ENCODE data around the gene UFSP2. TPM values are rescaled to one million over a fixed set of nuclear protein-coding genes. Genes with fewer than 3 reads are reported as not detected.

The UFSP2 gene
- total RNA-seq, 4 donors from 2014 or later = 36.0 to 63.7 (median 51.9) TPM

- no peak overlapping the region for H3K4me3 ChIP-seq
- no peak for ATAC-seq
- no peaks in the 10 kb centered on the region for H3K27me3 ChIP-seq
- peaks cover 0 to 53% of the 10 kb centered on the region in 2 donors for H3K36me3 ChIP-seq
- 69 to 82% methylated on average over 7 of the region's 7 CpGs for WGBS, 2 donors (ENCODE audit: low coverage in 1 of 2)
- no peaks in the 10 kb centered on the region for H3K4me1 ChIP-seq
- H3K9me3 ChIP-seq = no peaks in the 10 kb centered on the region
- no peak overlapping the region for H3K27ac ChIP-seq
- TF ChIP-seq EP300 (IDR thresholded peaks at IDR 0.05) (no peak), POLR2AphosphoS5 (IDR thresholded peaks at IDR 0.05) (no peak), POLR2A (IDR thresholded peaks at IDR 0.05) (no peak)
- TF ChIP-seq, protein P1, sequence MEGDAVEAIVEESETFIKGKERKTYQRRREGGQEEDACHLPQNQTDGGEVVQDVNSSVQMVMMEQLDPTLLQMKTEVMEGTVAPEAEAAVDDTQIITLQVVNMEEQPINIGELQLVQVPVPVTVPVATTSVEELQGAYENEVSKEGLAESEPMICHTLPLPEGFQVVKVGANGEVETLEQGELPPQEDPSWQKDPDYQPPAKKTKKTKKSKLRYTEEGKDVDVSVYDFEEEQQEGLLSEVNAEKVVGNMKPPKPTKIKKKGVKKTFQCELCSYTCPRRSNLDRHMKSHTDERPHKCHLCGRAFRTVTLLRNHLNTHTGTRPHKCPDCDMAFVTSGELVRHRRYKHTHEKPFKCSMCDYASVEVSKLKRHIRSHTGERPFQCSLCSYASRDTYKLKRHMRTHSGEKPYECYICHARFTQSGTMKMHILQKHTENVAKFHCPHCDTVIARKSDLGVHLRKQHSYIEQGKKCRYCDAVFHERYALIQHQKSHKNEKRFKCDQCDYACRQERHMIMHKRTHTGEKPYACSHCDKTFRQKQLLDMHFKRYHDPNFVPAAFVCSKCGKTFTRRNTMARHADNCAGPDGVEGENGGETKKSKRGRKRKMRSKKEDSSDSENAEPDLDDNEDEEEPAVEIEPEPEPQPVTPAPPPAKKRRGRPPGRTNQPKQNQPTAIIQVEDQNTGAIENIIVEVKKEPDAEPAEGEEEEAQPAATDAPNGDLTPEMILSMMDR (IDR thresholded peaks at IDR 0.05) = no peak
These were observed 67.9 kb downstream of the UFSP2 start for GRCh38 chr4:185357733-185358440.

DNA sequence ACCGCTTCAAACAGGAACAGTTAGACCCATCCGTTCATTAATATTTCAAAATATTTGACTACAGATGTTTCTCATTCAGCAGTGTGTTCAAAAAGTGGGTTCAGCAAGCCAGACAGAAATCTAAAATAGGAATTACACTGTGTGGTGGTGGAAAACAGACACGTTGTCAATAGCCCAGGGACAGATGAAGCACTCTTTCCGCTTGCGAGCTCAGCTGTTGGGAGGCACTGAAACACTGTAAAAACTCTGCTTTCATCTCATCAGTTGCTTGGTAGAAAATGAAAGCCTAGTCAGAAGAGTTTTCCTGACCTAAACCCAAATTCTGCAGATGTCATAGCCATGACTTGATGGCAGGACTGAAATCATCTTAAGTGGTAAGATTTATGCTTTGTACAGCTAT lies 68.6 kb downstream of the UFSP2 start:
- peaks cover 0 to 55% of the 10 kb centered on the region in 2 donors for H3K36me3 ChIP-seq
- WGBS, 2 donors (ENCODE audit: low coverage in 1 of 2) = 65 to 80% methylated on average over 5 of the region's 5 CpGs
- H3K4me1 ChIP-seq = no peaks in the 10 kb centered on the region
- no peak overlapping the region for H3K27ac ChIP-seq
- TF ChIP-seq EP300 (IDR thresholded peaks at IDR 0.05) (no peak), POLR2AphosphoS5 (IDR thresholded peaks at IDR 0.05) (no peak), POLR2A (IDR thresholded peaks at IDR 0.05) (no peak)
- TF ChIP-seq, protein P1 (IDR thresholded peaks at IDR 0.05) = no peak
- no peak overlapping the region for H3K4me3 ChIP-seq
- H3K27me3 ChIP-seq = no peaks in the 10 kb centered on the region
- ATAC-seq = no peak
- H3K9me3 ChIP-seq = no peaks in the 10 kb centered on the region

GRCh38 chr4:185352741-185353140 lies 73.0 kb downstream of the UFSP2 start:
- ATAC-seq = no peak
- no peak overlapping the region for H3K27ac ChIP-seq
- peaks cover 0 to 76% of the 10 kb centered on the region in 2 donors for H3K36me3 ChIP-seq
- H3K4me3 ChIP-seq = no peak overlapping the region
- no peaks in the 10 kb centered on the region for H3K27me3 ChIP-seq
- WGBS, 2 donors (ENCODE audit: low coverage in 1 of 2) = 100% methylated on average over 1 to 2 of the region's 2 CpGs
- H3K4me1 ChIP-seq = no peaks in the 10 kb centered on the region
- H3K9me3 ChIP-seq = no peaks in the 10 kb centered on the region
- no peak for TF ChIP-seq POLR2A (IDR thresholded peaks at IDR 0.05)
- TF ChIP-seq, protein P1 (IDR thresholded peaks at IDR 0.05) = no peak
- TF ChIP-seq EP300 (IDR thresholded peaks at IDR 0.05) = no peak
- no peak for TF ChIP-seq POLR2AphosphoS5 (IDR thresholded peaks at IDR 0.05)

- peaks cover 0 to 76% of the 10 kb centered on the region in 2 donors for H3K36me3 ChIP-seq
These were observed 73.6 kb downstream of the UFSP2 start for GRCh38 chr4:185352202-185352601.

More at GRCh38 chr4:185352202-185352601, 73.6 kb downstream of the UFSP2 start:
- H3K4me1 ChIP-seq = no peaks in the 10 kb centered on the region
- no peak for ATAC-seq
- TF ChIP-seq POLR2AphosphoS5 (IDR thresholded peaks at IDR 0.05) (no peak), EP300 (IDR thresholded peaks at IDR 0.05) (no peak), POLR2A (IDR thresholded peaks at IDR 0.05) (no peak)
- TF ChIP-seq, protein P1 (IDR thresholded peaks at IDR 0.05) = no peak
- no peak overlapping the region for H3K27ac ChIP-seq
- no peaks in the 10 kb centered on the region for H3K9me3 ChIP-seq
- no peak overlapping the region for H3K4me3 ChIP-seq
- 94% methylated on average over 6 of the region's 7 CpGs; no CpG with 5 or more reads in 1 of the 2 donors for WGBS, 2 donors (ENCODE audit: low coverage in 1 of 2)
- no peaks in the 10 kb centered on the region for H3K27me3 ChIP-seq

All from gastroesophageal sphincter (tissue), 4 donors.